GM18498 (cell line): ENCODE data around the gene DNAI1.

Experiments used
- ATAC-seq: cut with Tn5 transposase; IDR thresholded peaks from one replicate; pipeline ENCODE4 v1.9.1; 2021; ENCODE audit warnings: mild to moderate bottlenecking, moderate library complexity; ENCODE audit not compliant: unreplicated experiment

The DNAI1 gene

DNA sequence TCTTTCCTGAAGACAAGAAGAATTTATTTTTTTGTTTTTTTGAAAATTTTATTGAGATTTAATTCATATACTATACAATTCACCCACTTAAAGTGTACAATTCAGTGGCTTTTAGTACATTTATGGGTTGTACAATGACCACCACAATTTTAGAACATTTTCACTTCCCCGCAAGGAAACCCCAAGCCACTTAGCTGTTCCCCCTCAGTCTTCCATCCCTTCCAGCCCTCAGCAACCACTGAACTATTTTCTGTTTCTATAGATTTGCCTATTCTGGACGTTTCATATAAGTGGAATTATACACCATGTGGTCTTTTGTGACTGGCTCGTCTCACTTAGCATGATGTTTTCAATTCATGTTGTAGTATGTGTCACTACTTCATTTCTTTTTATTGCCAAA lies 28.0 kb downstream of the DNAI1 start:
- ATAC-seq = no peak

DNA sequence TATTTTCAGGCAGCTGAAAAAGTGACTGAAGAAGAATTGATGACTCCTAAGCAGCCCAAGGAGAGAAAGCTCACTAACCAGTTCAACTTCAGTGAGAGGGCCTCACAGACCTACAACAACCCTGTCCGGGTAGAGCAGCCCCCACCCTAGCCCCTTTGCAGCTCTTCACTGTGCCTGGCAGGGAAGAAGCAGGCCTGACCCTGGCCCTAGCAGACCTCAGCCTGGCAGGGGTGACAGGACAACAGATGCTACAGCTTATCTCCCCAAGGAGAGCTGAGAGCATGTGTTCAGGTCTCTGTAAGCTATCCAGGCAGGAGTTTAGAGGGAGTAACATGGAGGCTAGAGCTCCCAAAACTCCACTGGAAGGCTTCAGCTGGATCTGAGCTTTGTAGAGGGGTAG lies 31.8 kb downstream of the DNAI1 start:
- no peak for ATAC-seq

DNA sequence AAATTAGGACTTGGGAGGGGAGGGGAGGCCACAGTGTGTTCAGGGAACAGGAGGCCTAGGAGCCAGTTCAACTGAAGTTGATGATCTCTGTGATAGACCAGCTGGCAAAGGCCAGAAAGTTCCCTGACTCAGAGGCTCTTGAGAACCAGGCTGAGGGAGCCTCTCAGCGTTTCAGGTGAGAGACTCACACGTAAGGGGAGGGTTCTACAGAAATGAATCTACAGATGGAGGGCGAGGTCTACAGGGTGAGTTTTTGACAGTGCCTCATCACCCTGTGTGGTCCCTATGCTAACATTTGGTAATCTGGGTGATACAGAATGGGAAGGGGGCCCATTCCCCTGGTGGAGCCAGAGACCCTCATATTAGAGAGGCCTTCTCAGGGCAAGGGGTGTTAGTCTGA lies 32.2 kb downstream of the DNAI1 start:
- no peak for ATAC-seq

DNA sequence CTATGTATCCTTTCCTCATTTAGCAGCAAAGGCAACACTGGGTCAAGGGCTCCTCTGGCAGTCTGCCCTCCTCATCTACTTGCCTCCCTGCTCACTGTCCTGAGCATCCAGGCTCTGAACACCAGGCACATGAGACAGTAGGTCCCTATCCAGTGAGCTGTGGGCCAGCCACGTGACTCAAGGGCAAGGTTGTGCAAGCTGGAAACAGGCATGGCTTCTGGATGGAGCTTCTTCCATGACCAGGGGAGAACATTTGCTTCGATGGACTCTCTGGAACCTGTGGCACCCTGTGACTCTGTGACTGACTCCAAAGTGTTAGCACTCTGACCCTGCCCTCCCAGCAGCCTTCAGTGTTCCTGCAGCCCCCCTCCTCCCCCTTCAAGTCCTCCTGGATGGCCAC lies 33.0 kb downstream of the DNAI1 start:
- no peak for ATAC-seq

DNA sequence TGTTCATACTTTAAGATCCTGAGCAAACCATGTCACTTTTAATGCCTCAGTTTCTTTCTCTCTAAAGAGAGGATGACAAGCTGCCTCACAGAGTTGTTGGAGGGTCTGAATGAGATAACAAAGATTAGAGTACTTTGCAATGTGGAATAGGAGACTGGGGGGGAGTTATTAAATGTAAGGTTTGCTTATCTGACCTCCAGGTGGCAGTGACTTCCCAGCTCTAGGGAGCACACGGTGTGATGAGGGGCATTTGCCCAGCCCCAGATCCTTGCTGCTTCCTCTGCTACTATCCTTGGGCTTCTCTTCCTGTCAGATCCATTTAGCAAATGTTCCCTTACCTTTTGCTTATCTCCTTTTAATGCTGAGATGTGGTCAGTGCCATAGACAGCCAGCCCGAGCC lies 33.4 kb downstream of the DNAI1 start:
- no peak for ATAC-seq

DNA sequence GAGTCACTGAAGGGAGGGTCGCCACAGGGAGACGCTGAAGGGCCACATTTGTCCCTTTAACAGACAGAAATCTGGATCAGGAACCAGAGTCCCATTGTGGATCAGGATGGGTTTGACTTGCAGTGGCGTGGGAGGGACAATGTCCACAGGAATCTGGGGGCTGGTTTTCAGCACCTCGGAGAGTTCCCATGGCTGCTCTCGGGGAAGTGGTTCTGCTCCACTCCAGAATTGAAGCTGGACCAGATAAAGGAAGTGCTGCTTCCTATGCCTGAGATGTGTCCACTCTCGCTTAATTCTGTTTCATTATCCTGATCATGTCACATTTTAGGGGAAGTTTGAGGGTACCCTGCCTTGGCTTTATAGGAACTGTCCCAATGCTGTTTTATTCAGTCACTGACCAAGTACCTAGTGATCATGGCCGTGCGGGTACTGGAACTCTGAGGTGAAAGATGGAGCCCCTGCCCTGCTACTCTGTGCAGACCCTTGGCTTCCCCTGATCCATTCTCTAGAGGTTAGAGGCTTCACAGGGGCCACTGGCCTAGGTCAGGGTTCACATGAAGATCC lies 35.4 kb downstream of the DNAI1 start:
- ATAC-seq = no peak

DNA sequence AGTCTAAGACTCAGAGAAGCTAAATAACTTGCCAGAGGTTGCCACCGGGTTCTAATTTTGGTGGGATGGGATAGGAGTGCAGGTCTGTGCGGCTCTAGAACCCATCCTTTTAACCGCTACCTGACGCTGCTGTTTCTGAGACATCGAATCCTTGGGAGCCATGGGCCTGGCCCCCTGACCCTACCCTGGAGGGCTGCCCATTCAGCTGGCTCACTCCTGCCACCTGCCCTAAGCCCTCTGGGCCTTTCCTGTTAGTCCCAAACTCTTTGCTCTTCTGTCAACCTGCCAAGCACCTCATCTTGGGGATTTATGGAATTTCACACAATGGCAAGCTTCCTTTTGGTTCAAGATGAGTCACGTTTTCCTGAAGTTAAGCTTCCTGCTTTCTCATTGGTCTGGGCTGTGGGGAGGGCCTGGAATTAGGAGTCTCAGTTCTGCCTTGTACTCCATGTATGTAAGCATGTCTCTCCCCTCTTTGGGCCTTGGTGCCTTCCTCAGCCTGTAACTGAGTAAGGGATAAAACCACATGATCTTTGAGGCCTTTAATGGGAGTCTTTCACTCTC lies 37.6 kb downstream of the DNAI1 start:
- no peak for ATAC-seq

DNA sequence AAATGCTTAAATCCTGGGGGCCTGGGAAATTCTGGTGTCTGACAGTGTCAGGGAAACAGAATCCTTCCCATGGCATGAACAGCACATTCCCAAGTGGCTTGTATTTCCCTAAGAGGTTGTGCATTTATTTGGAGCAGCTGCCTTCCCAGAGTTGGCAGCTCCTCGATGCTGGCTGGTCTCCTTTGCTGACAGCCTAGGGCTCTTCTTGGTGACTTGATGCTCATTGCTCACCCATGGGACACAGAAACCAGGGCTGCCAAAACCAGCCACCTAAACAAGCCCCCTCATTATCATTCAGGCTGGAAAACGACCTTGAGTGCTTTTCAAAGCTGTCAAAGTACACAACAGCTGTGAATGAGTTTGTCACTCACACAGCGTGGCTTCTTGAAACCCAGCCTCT lies 39.9 kb downstream of the DNAI1 start:
- ATAC-seq = no peak

DNA sequence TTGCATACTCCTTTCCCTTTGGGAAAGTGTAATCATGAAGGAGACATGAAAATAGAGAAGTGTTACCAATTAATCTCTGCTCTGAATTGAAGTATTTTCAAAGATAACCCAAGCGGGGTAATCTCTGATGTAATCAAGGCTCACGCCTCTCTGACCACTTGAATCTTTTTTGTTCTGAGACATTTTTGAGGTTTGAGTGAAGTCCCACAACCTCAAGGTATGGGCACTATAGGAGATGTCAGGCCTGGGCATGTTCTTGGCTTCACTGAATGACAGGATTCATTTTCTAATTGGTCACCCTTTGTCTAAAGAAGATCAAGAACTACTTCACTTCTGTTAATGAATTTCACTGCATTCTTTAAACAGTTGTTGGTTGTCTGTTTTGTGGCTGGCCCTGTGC lies 40.5 kb downstream of the DNAI1 start:
- ATAC-seq = no peak

DNA sequence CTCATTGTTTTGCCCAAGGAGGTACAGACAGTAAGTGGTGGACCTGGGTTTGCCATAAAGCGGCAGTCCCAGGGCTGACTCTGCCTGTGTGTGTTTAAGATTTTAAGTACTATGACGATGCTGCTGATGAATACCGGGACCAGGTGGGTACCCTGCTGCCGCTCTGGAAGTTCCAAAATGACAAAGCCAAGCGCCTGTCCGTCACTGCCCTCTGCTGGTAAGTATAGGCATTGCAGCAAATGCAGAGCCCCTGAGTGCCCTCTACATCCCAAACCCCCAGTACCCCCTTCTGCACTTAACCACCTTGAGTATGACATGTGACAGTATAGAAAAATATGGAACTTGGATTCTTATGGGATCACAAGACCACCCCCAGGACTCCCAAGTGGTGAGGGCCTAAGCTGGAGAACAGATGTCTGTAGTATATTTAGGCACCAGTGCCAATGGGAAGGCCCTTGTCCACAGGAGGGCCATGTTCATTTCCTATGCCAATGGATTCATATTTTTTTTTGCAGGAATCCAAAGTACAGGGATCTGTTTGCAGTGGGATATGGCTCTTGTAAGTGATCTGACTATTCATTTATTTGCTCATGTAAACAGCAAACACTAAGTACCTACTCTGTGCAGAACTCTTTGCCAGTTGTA lies 42.1 kb downstream of the DNAI1 start:
- ATAC-seq = no peak

DNA sequence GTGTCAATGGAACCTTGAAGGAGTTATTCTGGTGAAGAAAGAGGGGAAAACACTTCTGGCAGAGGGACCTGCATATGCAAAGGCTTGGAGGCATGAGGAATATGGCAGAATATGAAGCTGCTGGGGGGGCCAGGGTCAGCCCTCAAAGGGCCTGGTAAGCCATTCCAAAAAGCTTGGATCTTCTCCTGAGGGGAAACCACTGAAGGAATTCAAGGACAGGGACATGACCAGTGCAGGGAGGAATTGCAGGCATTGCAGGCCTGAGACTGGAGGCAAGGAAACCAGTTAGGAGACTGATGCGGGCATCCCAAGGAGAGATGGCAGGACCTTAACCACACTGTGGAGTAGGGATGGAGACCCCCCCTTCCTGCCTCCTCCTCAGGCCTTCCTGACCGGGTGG lies 42.8 kb downstream of the DNAI1 start:
- no peak for ATAC-seq

DNA sequence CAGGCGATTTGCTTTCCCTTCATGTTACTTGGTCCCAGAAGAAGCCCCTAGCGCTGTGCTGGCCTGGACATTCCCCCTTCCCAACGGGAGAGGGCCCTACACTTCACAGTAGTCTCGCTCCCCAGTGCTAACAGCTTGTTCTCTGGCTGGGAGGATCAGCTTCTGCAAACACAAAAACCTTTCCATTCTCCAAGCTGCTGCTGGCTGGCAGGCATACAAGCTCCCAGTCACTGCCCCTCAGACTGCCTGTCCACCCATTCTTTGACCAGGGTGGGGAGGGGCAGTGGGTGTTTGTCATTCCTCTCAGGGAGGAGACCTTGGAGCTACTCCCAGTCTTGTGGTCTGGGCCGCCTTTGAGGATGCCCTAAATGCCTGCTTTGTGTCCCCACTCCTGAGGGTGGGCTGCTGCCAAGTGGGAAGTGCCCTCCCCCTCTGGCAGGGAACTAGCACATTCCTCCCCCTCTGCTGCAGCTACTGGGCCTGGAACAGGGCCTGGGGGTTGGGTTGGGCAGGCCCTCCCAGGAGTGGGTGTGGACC lies 43.4 kb downstream of the DNAI1 start:
- ATAC-seq = no peak

DNA sequence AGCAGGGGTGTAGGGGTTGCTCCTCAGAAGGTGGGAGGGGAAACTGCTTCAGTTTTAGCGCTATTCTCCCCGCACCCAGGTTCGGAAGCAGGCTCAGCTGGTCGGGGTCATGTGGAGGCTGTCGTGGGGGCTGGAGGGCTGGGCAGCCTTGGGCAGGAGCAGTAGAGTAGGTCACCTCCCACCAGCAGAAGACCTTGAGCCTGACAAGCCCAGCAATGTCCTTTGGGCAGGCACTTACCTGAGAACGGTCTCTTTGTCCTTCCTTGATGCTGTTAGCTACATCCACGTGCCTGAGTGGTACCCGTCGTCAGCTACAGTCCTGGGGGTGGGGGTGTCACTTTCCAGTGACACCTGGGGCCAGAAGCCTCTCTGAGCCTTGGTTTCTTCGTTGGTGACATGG lies 43.9 kb downstream of the DNAI1 start:
- ATAC-seq = no peak

DNA sequence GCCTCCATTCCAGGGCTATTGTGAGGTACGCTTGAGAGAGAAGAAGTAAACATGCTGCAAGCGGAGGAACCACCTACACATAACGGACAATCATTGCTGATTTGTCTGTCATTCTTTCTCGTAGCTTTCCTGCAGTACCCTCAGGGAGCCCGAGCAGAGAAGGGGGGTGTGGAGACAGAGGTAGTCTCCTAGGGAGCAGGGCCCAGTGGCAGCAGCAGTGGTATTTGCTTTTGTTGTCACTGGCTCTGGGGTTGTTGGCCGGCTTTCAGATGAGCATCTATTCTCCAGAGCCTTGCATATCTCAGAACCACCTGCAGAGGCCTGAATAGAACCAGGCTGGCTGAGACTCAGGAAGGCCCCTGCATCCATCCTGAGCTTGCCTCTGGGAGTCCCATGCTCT lies 44.3 kb downstream of the DNAI1 start:
- ATAC-seq = no peak

DNA sequence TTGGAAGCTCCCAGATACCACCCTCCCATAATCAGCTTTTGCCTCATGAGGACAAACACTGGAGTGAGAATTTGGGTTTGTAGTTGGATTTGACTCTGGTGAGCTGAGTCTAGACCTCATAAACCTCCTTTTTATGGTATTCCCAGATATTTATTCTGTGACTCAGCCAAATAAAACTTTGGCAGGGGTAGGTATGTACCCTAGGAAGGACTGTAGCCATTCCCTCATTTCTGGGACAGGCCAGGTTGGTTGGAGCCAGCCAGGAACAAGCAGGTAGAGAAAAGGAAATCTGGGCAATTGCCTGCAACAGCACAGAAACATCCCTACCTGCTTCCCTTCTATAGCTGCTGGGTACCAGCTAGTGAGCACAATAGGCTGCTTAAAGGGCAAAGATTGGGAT lies 44.8 kb downstream of the DNAI1 start:
- ATAC-seq = no peak

DNA sequence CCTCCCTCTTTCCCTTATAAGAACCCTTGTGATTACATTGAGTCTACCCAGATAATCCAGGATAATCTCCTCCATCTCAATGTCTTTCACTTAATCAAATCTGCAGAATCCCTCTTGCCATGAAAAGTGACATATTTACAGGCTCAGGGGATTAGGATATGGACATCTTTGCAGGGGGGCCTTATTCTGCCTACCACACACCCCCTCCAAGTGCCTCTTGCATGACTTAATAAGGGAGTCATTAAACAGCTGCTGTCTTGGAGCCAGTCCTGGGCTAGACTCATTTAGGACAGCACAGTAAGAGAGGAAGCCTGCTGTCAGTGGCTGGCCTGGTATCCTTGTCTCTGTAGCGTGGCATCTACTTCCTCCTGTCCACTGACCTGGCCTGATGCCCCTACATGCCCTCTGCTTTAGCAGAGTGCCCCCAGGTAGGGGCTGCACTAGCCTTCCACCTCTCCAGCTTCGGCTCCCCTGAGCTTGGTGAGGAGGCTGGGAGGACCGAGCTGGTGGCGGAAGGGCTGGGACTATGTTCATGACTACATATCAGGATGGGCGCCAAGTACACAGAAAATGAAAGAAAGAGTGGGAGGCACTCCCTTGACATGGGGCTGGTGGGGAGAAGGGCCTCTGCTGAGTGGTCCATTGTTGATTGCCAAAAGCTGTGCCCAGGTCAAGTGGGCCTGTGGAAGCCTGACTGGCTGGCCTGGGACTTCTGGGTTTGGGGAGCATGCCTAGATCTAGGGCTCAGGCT lies 46.9 kb downstream of the DNAI1 start:
- ATAC-seq = no peak

DNA sequence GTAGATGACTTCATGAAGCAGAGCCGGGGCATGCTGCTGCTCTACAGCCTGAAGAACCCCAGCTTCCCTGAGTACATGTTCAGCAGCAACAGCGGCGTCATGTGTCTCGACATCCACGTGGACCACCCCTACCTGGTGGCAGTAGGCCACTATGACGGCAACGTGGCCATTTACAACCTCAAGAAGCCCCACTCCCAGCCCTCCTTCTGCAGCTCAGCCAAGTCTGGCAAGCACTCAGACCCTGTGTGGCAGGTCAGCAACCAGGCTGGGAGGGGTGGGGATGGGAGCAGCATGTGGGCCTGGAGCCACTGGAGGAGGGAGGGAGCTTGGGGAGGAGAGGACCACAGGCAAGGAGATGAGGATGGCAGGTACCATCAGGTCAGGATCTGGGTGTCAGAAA lies 48.0 kb downstream of the DNAI1 start:
- no peak for ATAC-seq

DNA sequence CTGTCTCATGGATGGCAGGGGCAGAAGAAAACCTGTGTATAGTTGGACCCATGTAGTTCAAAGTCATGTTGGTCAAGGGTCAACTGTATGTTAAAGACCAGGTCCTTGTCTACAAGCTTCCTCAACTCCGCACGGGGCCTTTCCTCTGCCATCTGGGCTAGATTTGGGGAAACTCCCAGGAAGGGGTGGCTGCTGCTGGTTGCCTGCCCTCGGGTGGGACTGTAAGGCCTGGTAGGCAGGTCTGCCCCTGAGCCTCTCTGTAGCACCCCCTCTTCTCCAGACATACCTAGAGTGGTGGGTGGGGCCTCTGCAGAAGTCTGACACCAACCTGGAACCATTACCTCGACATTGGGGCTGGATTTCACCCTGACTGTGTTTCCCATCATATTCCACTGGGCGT lies 49.0 kb downstream of the DNAI1 start:
- no peak for ATAC-seq

DNA sequence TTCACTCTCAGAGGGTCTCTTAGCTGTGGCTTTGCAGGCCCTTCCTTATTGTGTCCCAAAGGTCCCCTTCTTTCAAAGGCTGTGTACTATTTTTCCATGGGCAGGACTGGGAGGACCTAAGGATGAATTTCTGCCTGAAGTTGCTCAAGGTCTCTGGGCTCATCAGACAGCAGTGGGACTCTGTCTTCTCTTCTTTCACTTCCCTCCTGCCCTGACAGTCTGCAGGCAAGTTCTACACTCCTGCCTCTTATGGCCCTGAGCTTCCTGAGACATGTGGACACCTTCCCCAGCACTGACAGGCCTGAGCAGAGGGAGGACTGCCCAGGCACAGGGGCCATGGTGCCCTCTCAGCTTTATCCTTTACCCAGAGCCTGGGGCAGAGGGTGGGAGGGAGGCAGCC lies 49.4 kb downstream of the DNAI1 start:
- ATAC-seq = no peak

DNA sequence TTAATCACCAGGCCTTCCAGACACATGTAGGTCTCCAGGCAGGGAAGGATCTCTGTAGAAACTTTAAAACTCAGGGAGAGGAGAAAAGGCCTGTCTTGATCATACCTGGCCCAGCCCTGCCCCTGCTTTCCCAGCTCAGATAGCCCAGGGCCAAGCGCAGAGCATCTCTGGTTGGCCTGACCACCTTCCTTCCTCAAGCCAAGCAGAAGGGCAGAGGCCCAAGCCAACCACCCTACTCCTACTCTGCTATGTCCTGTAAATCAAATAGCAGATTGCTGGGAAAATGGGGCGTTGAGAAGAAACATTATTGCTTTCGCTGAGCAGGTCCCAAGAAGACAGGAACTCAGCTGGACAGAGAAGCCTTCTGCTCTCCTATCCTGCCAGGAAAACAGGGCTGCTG lies 49.9 kb downstream of the DNAI1 start:
- no peak for ATAC-seq

DNA sequence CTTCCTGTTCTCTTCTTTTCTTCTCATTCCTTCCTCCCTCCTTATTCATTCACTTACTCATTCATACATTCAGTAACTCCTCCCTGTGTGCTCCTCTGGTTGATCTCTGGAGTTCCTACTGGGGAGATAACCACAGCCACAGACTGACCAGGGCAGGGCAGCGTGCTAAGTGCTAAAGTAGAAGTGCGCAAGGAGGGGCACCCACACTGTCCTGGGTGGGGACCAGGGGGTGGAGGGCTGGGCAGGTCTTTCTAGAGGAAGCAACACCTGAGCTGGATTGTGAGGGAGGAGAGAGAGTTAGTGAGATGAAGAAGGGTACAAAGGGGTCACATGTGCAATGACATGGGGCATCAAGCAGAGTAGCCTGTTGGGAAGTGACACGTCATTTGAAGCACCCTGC lies 50.3 kb downstream of the DNAI1 start:
- no peak for ATAC-seq
